HepG2 (cell line): Measurements from ENCODE around the gene CLP1. TPM values are rescaled to one million over a fixed set of nuclear protein-coding genes. Genes with fewer than 3 reads are reported as not detected.

ENCODE experiments used
- ATF2 ChIP-seq: sonication (generic); formaldehyde crosslinking; IDR thresholded peaks from 2 replicates; pipeline ENCODE4 v1.4.0; 2020; ENCODE audit warnings: missing genetic modification reagents
- EED ChIP-seq: sonication (generic); formaldehyde crosslinking; IDR thresholded peaks from 2 replicates; pipeline ENCODE4 v1.5.0; 2020; ENCODE audit warnings: mild to moderate bottlenecking, missing genetic modification reagents
- EZH2 ChIP-seq: conservative IDR thresholded peaks from 2 replicates; pipeline ENCODE4 v1.6.1; 2012; ENCODE audit warnings: mild to moderate bottlenecking, low read depth, low read length, moderate library complexity
- MAX ChIP-seq: IDR thresholded peaks from 2 replicates; pipeline ENCODE4 v1.6.1; 2012; ENCODE audit warnings: inconsistent platforms
- MYNN ChIP-seq: sonication (generic); formaldehyde crosslinking; IDR thresholded peaks from 2 replicates; pipeline ENCODE4 v1.4.0; 2020; ENCODE audit warnings: mild to moderate bottlenecking, low read depth, missing genetic modification reagents
- NFATC3 ChIP-seq: sonication (generic); formaldehyde crosslinking; IDR thresholded peaks from 2 replicates; pipeline ENCODE4 v1.5.1; 2020; ENCODE audit warnings: mild to moderate bottlenecking, missing genetic modification reagents
- NR3C1 ChIP-seq: sonication (generic); formaldehyde crosslinking; IDR thresholded peaks from 2 replicates; pipeline ENCODE4 v1.4.0; 2020; ENCODE audit warnings: missing genetic modification reagents
- RERE ChIP-seq: IDR thresholded peaks from 2 replicates; pipeline ENCODE4 v1.6.1; 2016; ENCODE audit warnings: low read depth, missing genetic modification reagents, missing compliant biosample characterization
- TAF1 ChIP-seq: sonication (generic); formaldehyde crosslinking; IDR thresholded peaks from 2 replicates; pipeline ENCODE4 v1.4.0; 2020; ENCODE audit warnings: missing genetic modification reagents
- ZBTB10 ChIP-seq: sonication (generic); formaldehyde crosslinking; IDR thresholded peaks from 2 replicates; pipeline ENCODE4 v1.4.0; 2020; ENCODE audit warnings: missing genetic modification reagents, borderline replicate concordance
- ZNF251 ChIP-seq: sonication (generic); formaldehyde crosslinking; IDR thresholded peaks from 2 replicates; pipeline ENCODE4 v1.9.0; 2021; ENCODE audit warnings: mild to moderate bottlenecking, missing genetic modification reagents
- ZNF614 ChIP-seq: IDR thresholded peaks from 2 replicates; pipeline ENCODE4 v1.6.1; 2018; ENCODE audit warnings: missing biosample characterization, missing genetic modification reagents, inconsistent platforms, borderline replicate concordance
- ZNF687 ChIP-seq: sonication (generic); formaldehyde crosslinking; IDR thresholded peaks from 2 replicates; pipeline ENCODE4 v1.5.1; 2020; ENCODE audit warnings: mild to moderate bottlenecking, missing genetic modification reagents, moderate library complexity
- polyA plus RNA-seq, 8 experiments: library from polyadenylated mRNA; depleted of rRNA in 3 of 8; stranded (reverse) in 7 of 8; unstranded in 1 of 8; fragments of >200 nt; fragmentation: Illumina TruSeq in 4 of 8; extraction: Trizol in 4 of 8; gene quantifications; 2 replicates each; pipeline versions ENCODE4 v1.2.1 to v1.2.3, GENCODE V29; 2011 to 2016; ENCODE audit warnings: low read depth in 4 of 8, missing spikeins in 1 of 8, mixed read lengths in 1 of 8; ENCODE audit not compliant: insufficient read depth in 1 of 8
- total RNA-seq, 5 experiments: library from RNA; depleted of rRNA; stranded (reverse); fragments of >200 nt; fragmentation: Illumina TruSeq; extraction: Trizol; gene quantifications; 2 replicates each; pipeline ENCODE4 v1.2.3, GENCODE V29; 2016; ENCODE audit warnings: low read depth in 1 of 5

The CLP1 gene
- total and polyA plus RNA-seq, 2 of the 13 experiments (the other 11 are each of a cell fraction or from before 2014, with no cell fraction given): 14.6 to 24.8 TPM

- TF ChIP-seq RERE (CRISPR knock-in tag): no peak
- no peak for TF ChIP-seq NR3C1 (CRISPR knock-in tag)
- TF ChIP-seq EED (CRISPR knock-in tag): peak; percentile 62; the same call in 1 of the 2 replicates
- peak; percentile 59 for TF ChIP-seq ZNF687
- no peak; the same call in 1 of the 2 replicates for TF ChIP-seq TAF1 (CRISPR knock-in tag)
- TF ChIP-seq ZBTB10 (CRISPR knock-in tag): no peak
- no peak for TF ChIP-seq MYNN (CRISPR knock-in tag)
- TF ChIP-seq EZH2: no peak
- TF ChIP-seq ATF2 (CRISPR knock-in tag): 0 out of 2 replicates have a peak, but pooled peaks have one; percentile 20
- 0 out of 2 replicates have a peak, but pooled peaks have one; percentile 26 for TF ChIP-seq MAX
- TF ChIP-seq ZNF251 (CRISPR knock-in tag): no peak
- TF ChIP-seq ZNF614 (CRISPR knock-in tag): no peak
- no peak for TF ChIP-seq NFATC3
Observed at GRCh38 chr11:57639321-57640067, 18.1 kb upstream of the CLP1 start (continued).
